Liver (tissue), 9 donors: ENCODE measurements around the gene COPE. TPM values are rescaled to one million over a fixed set of nuclear protein-coding genes. Genes with fewer than 3 reads are reported as not detected.

Experiments
- DNase-seq: peaks from one replicate; pipeline ENCODE4 v3.0.0-alpha.2; 2017; ENCODE audit warnings: low spot score
- H3K27ac ChIP-seq, 2 donors: one replicate each; pipeline ENCODE4 v1.7.0; 2013; ENCODE audit warnings: inconsistent platforms in 2 of 2, low read length in 2 of 2, control low read depth in 1 of 2, low read depth in 1 of 2, mild to moderate bottlenecking in 1 of 2
- H3K27me3 ChIP-seq, 4 donors: one replicate each; pipeline versions ENCODE4 v1.6.1 to v1.7.0; 2013; ENCODE audit warnings: low read length in 3 of 4, inconsistent platforms in 1 of 4, mild to moderate bottlenecking in 1 of 4, moderate library complexity in 1 of 4; ENCODE audit not compliant: control insufficient read depth in 4 of 4, insufficient read depth in 4 of 4
- H3K36me3 ChIP-seq, 4 donors: one replicate each; pipeline versions ENCODE4 v1.6.1 to v1.7.0; 2013; ENCODE audit warnings: low read length in 3 of 4, mild to moderate bottlenecking in 3 of 4, low read depth in 1 of 4, moderate library complexity in 1 of 4; ENCODE audit not compliant: control insufficient read depth in 4 of 4, insufficient read depth in 3 of 4
- H3K4me1 ChIP-seq, 4 donors: one replicate each; pipeline versions ENCODE4 v1.6.1 to v1.7.0; 2013; ENCODE audit warnings: low read length in 3 of 4, mild to moderate bottlenecking in 3 of 4, moderate library complexity in 1 of 4; ENCODE audit not compliant: control insufficient read depth in 4 of 4, insufficient read depth in 4 of 4
- H3K4me3 ChIP-seq, 3 donors: one replicate each; pipeline versions ENCODE4 v1.6.1 to v1.7.0; 2013; ENCODE audit warnings: low read length in 3 of 3, control low read depth in 1 of 3, low read depth in 1 of 3, mild to moderate bottlenecking in 1 of 3
- H3K9ac ChIP-seq, 2 donors: one replicate each; pipeline ENCODE4 v1.7.0; 2013; ENCODE audit warnings: low read length in 2 of 2, mild to moderate bottlenecking in 2 of 2, moderate library complexity in 2 of 2, control low read depth in 1 of 2, low read depth in 1 of 2
- H3K9me3 ChIP-seq, 4 donors: one replicate each; pipeline versions ENCODE4 v1.6.1 to v1.7.0; 2013; ENCODE audit warnings: low read length in 3 of 4; ENCODE audit not compliant: control insufficient read depth in 4 of 4
- FOXA1 ChIP-seq: IDR thresholded peaks from 2 replicates; pipeline ENCODE4 v1.6.1; 2016; ENCODE audit warnings: antibody characterized with exemption
- FOXA2 ChIP-seq: IDR thresholded peaks from 2 replicates; pipeline ENCODE4 v1.6.1; 2016; ENCODE audit warnings: antibody characterized with exemption
- HNF4A ChIP-seq, 2 donors: conservative IDR thresholded peaks; 2 replicates each; pipeline ENCODE4 v1.6.1; 2016; ENCODE audit warnings: antibody characterized with exemption in 2 of 2, mild to moderate bottlenecking in 2 of 2
- NR2F2 ChIP-seq: IDR thresholded peaks from 2 replicates; pipeline ENCODE4 v1.6.1; 2016; ENCODE audit warnings: antibody characterized with exemption
- RAD21 ChIP-seq, 2 donors: IDR thresholded peaks; 2 replicates each; pipeline ENCODE4 v1.6.1; 2016; ENCODE audit warnings: antibody characterized with exemption in 2 of 2, mild to moderate bottlenecking in 2 of 2
- SP1 ChIP-seq: IDR thresholded peaks from 2 replicates; pipeline ENCODE4 v1.6.1; 2018; ENCODE audit warnings: antibody characterized with exemption, mild to moderate bottlenecking
- YY1 ChIP-seq: IDR thresholded peaks from 2 replicates; pipeline ENCODE4 v1.6.1; 2016; ENCODE audit warnings: antibody characterized with exemption, mild to moderate bottlenecking
- WGBS: extraction: QIAGEN DNeasy Blood & Tissue Kit; methylation state at CpG from one replicate; pipeline ENCODE4 v1.1.7; 2013; 5-methylcytosine and 5-hydroxymethylcytosine counted together
- polyA plus RNA-seq, 2 donors: library from polyadenylated mRNA; stranded (reverse) in 1 of 2; unstranded in 1 of 2; fragments of 200-250 nt in 1 of 2; fragments of >200 nt in 1 of 2; fragmentation: Nextera tagmentation in 1 of 2; extraction: Ambion mirVana in 1 of 2; gene quantifications; one replicate each; pipeline versions ENCODE4 v1.2.1 to v1.2.3, GENCODE V29; 2013 to 2015
- total RNA-seq, 2 donors: library from RNA; depleted of rRNA; stranded (reverse); fragments of >200 nt; gene quantifications; one replicate each; pipeline ENCODE4 v1.2.3, GENCODE V29; 2014
- TF ChIP-seq, protein P1 (sequence below): IDR thresholded peaks from 2 replicates; pipeline ENCODE4 v1.6.1; 2016; ENCODE audit warnings: antibody characterized with exemption
- TF ChIP-seq, protein P2 (sequence below): IDR thresholded peaks from 2 replicates; pipeline ENCODE4 v1.6.1; 2016; ENCODE audit warnings: antibody characterized with exemption
- TF ChIP-seq, protein P3 (sequence below): IDR thresholded peaks from 2 replicates; pipeline ENCODE4 v1.6.1; 2016; ENCODE audit warnings: antibody characterized with exemption, mild to moderate bottlenecking
- TF ChIP-seq, protein P4 (sequence below): fragments of 150-350 bp; IDR thresholded peaks from 2 replicates; pipeline ENCODE4 v1.5.1; 2017; ENCODE audit warnings: improper control_type of control experiment, low read depth, low read length; ENCODE audit not compliant: missing input control
- TF ChIP-seq, protein P5 (sequence below): IDR thresholded peaks from 2 replicates; pipeline ENCODE4 v1.6.1; 2016; ENCODE audit warnings: antibody characterized with exemption
- donor health status: healthy.
- donor health status: healthy.
- donor health status: healthy.
- donor health status: healthy.
- donor health status: healthy.

COPE gene
- total and polyA plus RNA-seq, 4 donors: 103 to 204 (median 142) TPM

DNA sequence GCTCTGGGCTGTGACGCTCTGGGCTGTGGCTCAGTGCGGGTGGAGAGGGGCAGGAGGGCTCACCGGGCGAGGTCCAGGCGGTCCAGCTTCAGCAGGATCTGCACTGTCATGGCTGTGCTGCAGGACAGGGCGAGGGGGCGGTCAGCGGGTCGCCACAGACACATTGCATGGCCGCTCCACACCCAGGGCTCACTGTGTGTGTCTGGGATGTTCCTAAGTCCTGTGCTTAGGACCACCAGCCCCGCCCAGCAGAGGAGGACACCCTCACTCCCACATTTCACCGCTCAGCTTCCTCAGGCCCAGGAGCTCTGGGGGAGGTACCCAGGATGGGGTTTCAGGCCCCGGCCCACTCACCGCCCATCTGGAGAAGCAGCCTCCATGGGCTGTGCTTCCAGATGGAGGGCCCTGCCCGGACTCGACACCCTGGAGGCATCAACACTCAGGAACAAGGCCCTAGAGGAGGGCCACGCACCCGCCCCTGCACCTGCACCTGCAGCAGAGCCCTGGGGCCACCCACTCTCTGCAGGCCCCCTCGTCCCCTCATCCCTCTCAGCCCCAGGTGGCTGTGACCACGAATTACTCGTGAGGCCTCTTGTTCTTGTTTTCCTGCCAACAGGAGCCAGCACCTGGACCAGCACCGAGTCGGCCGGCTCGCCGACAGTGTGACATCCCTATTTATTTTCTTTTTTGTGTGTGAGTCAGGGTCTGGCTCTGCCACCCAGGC is 13.5 kb downstream of the COPE start:
- Histone ChIP-seq H3K9me3 (no peaks in the 10 kb centered on the region), H3K27ac (no peak overlapping the region), H3K27me3 (no peaks in the 10 kb centered on the region), H3K4me1 (no peaks in the 10 kb centered on the region), H3K9ac (no peak overlapping the region), H3K36me3 (peaks cover 4 to 64% (median 19%) of the 10 kb centered on the region in 4 donors), H3K4me3 (no peak overlapping the region)
- TF ChIP-seq, protein P1, sequence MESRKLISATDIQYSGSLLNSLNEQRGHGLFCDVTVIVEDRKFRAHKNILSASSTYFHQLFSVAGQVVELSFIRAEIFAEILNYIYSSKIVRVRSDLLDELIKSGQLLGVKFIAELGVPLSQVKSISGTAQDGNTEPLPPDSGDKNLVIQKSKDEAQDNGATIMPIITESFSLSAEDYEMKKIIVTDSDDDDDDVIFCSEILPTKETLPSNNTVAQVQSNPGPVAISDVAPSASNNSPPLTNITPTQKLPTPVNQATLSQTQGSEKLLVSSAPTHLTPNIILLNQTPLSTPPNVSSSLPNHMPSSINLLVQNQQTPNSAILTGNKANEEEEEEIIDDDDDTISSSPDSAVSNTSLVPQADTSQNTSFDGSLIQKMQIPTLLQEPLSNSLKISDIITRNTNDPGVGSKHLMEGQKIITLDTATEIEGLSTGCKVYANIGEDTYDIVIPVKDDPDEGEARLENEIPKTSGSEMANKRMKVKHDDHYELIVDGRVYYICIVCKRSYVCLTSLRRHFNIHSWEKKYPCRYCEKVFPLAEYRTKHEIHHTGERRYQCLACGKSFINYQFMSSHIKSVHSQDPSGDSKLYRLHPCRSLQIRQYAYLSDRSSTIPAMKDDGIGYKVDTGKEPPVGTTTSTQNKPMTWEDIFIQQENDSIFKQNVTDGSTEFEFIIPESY: no peak
- no peak for TF ChIP-seq HNF4A (conservative IDR thresholded peaks at IDR 0.05)
- no peak for TF ChIP-seq NR2F2
- TF ChIP-seq, protein P2, sequence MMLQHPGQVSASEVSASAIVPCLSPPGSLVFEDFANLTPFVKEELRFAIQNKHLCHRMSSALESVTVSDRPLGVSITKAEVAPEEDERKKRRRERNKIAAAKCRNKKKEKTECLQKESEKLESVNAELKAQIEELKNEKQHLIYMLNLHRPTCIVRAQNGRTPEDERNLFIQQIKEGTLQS: no peak
- TF ChIP-seq RAD21 (IDR thresholded peaks at IDR 0.05): no peak
- no peak for TF ChIP-seq FOXA1
- TF ChIP-seq YY1: no peak
- TF ChIP-seq FOXA2: no peak
- DNase-seq: no peak
- 96% methylated on average over 26 of the region's 26 CpGs for WGBS

DNA sequence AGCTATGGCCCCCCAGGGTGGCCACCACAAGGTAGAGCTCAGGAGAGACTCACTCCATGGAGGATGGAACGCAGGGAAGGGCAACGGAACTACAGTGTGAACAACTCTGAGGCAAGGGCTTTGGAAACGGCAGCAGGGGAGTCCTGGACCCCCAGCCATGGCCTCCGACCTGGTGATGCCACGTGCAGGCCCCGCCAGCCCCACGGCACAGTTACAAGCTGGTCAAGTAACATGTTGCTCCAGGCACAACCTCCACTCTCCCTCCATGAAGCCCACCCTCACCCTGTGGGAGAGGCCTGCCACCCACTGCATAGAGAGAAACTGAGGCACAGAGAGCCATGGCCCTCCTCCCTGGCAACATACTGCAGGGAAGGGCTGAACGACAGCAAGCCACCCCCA is 14.1 kb downstream of the COPE start:
- 94% methylated on average over 8 of the region's 8 CpGs for WGBS
- no peak for DNase-seq
- H3K27me3 ChIP-seq: no peaks in the 10 kb centered on the region
- no peak overlapping the region for H3K9ac ChIP-seq
- no peak overlapping the region for H3K4me3 ChIP-seq
- no peak for TF ChIP-seq SP1
- TF ChIP-seq, protein P3, sequence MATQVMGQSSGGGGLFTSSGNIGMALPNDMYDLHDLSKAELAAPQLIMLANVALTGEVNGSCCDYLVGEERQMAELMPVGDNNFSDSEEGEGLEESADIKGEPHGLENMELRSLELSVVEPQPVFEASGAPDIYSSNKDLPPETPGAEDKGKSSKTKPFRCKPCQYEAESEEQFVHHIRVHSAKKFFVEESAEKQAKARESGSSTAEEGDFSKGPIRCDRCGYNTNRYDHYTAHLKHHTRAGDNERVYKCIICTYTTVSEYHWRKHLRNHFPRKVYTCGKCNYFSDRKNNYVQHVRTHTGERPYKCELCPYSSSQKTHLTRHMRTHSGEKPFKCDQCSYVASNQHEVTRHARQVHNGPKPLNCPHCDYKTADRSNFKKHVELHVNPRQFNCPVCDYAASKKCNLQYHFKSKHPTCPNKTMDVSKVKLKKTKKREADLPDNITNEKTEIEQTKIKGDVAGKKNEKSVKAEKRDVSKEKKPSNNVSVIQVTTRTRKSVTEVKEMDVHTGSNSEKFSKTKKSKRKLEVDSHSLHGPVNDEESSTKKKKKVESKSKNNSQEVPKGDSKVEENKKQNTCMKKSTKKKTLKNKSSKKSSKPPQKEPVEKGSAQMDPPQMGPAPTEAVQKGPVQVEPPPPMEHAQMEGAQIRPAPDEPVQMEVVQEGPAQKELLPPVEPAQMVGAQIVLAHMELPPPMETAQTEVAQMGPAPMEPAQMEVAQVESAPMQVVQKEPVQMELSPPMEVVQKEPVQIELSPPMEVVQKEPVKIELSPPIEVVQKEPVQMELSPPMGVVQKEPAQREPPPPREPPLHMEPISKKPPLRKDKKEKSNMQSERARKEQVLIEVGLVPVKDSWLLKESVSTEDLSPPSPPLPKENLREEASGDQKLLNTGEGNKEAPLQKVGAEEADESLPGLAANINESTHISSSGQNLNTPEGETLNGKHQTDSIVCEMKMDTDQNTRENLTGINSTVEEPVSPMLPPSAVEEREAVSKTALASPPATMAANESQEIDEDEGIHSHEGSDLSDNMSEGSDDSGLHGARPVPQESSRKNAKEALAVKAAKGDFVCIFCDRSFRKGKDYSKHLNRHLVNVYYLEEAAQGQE: no peak
- TF ChIP-seq, protein P1: no peak
- TF ChIP-seq, protein P4, sequence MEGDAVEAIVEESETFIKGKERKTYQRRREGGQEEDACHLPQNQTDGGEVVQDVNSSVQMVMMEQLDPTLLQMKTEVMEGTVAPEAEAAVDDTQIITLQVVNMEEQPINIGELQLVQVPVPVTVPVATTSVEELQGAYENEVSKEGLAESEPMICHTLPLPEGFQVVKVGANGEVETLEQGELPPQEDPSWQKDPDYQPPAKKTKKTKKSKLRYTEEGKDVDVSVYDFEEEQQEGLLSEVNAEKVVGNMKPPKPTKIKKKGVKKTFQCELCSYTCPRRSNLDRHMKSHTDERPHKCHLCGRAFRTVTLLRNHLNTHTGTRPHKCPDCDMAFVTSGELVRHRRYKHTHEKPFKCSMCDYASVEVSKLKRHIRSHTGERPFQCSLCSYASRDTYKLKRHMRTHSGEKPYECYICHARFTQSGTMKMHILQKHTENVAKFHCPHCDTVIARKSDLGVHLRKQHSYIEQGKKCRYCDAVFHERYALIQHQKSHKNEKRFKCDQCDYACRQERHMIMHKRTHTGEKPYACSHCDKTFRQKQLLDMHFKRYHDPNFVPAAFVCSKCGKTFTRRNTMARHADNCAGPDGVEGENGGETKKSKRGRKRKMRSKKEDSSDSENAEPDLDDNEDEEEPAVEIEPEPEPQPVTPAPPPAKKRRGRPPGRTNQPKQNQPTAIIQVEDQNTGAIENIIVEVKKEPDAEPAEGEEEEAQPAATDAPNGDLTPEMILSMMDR: no peak
- TF ChIP-seq, protein P5, sequence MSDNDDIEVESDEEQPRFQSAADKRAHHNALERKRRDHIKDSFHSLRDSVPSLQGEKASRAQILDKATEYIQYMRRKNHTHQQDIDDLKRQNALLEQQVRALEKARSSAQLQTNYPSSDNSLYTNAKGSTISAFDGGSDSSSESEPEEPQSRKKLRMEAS: no peak
- TF ChIP-seq NR2F2: no peak
- no peak for TF ChIP-seq FOXA1
- H3K27ac ChIP-seq: no peak overlapping the region
- H3K36me3 ChIP-seq: peaks cover 4 to 66% (median 20%) of the 10 kb centered on the region in 4 donors
- no peaks in the 10 kb centered on the region for H3K9me3 ChIP-seq
- H3K4me1 ChIP-seq: no peaks in the 10 kb centered on the region
